Measurements from ENCODE around the gene PPP1R7. TPM values are rescaled to one million over a fixed set of nuclear protein-coding genes. Genes with fewer than 3 reads are reported as not detected.
"Not testable (repeated sequence)": the region's sequence is repeated elsewhere in the genome, so short reads cannot be mapped to it uniquely, and the experiment has no call there.

The PPP1R7 gene
- total RNA-seq, 2 donors from 2014 or later, result 48.5 to 52.7 TPM

- Histone ChIP-seq H3K9me3 (ENCODE audit: control insufficient read depth, low read length) (no peaks in the 10 kb centered on the region), H3K9ac (ENCODE audit: extremely low read depth, low read length, poor library complexity, severe bottlenecking) (peak overlapping the region; percentile 89), H3K27me3 (ENCODE audit: control insufficient read depth, insufficient read depth, low read length, poor library complexity, severe bottlenecking) (no peaks in the 10 kb centered on the region), H3K4me3 (ENCODE audit: low read length) (peak overlapping the region; percentile 94), H3K36me3 (ENCODE audit: control insufficient read depth, insufficient read depth, low read length) (peaks cover 18% of the 10 kb centered on the region), H3K27ac (ENCODE audit: low read depth, low read length) (no peak overlapping the region), H3K4me1 (ENCODE audit: control insufficient read depth, insufficient read depth, low read length) (no peaks in the 10 kb centered on the region)
- Mint-ChIP-seq H3K9me3 (no peaks in the 10 kb centered on the region), H3K27ac (peak overlapping the region; percentile 96), H3K4me3 (peak overlapping the region; percentile 85), H3K4me1 (peaks cover 8% of the 10 kb centered on the region), H3K36me3 (ENCODE audit: low read depth) (peaks cover 26% of the 10 kb centered on the region), H3K27me3 (ENCODE audit: insufficient read depth) (no peaks in the 10 kb centered on the region)
- no peak for TF ChIP-seq CTCF (conservative IDR thresholded peaks at IDR 0.05)
- WGBS, 2 experiments (ENCODE audit: insufficient coverage in 1 of 2, insufficient read length in 1 of 2), result 56% methylated on average over 5 of the region's 5 CpGs
- DNase-seq, result peak; percentile 30
Measured at GRCh38 chr2:241103176-241103595, 47.1 kb upstream of the PPP1R7 start.

- not testable (repeated sequence) for H3K9ac ChIP-seq (ENCODE audit: extremely low read depth, low read length, poor library complexity, severe bottlenecking); H3K27ac Mint-ChIP-seq; H3K9me3 ChIP-seq (ENCODE audit: control insufficient read depth, low read length); H3K4me3 Mint-ChIP-seq; H3K27me3 ChIP-seq (ENCODE audit: control insufficient read depth, insufficient read depth, low read length, poor library complexity, severe bottlenecking); H3K27me3 Mint-ChIP-seq (ENCODE audit: insufficient read depth); H3K4me3 ChIP-seq (ENCODE audit: low read length); H3K9me3 Mint-ChIP-seq; H3K4me1 ChIP-seq (ENCODE audit: control insufficient read depth, insufficient read depth, low read length); H3K27ac ChIP-seq (ENCODE audit: low read depth, low read length); H3K4me1 Mint-ChIP-seq
- H3K36me3 Mint-ChIP-seq (ENCODE audit: low read depth), result peaks cover 16% of the 10 kb centered on the region
- peaks cover 12% of the 10 kb centered on the region for H3K36me3 ChIP-seq (ENCODE audit: control insufficient read depth, insufficient read depth, low read length)
- DNase-seq, result peak; percentile 4
- WGBS, 2 experiments (ENCODE audit: insufficient coverage in 1 of 2, insufficient read length in 1 of 2), result 87 to 94% methylated on average over 6 to 10 of the region's 10 CpGs
Measured at GRCh38 chr2:241104611-241105010, 45.7 kb upstream of the PPP1R7 start.

DNA sequence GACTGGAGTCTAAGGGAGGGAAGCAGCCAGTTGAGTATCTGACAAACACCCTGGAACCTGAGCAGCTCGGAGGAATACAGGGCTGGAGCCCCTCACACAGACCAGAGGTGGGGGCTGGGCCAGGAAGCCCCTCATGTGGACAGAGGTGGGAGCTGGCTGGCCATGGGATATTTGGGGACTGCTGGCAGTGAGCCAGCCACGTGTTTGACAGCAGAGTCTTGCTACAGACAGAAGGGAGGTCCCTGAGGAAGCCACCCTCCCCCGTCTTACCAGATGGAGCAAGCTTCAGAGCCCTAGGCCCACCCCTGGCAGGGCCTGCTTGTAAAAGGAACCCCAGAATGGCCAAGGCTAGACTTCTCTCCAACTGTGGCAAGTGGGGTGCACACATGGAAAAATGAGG, 44.6 kb upstream of the PPP1R7 start:
- H3K27me3 ChIP-seq (ENCODE audit: control insufficient read depth, insufficient read depth, low read length, poor library complexity, severe bottlenecking), result no peaks in the 10 kb centered on the region
- Mint-ChIP-seq H3K36me3 (ENCODE audit: low read depth) (peaks cover 10% of the 10 kb centered on the region), H3K4me3 (no peak overlapping the region), H3K27ac (no peak overlapping the region), H3K9me3 (no peaks in the 10 kb centered on the region), H3K4me1 (peaks cover 4% of the 10 kb centered on the region), H3K27me3 (ENCODE audit: insufficient read depth) (no peaks in the 10 kb centered on the region)
- no peak overlapping the region for H3K9ac ChIP-seq (ENCODE audit: extremely low read depth, low read length, poor library complexity, severe bottlenecking)
- no peak overlapping the region for H3K27ac ChIP-seq (ENCODE audit: low read depth, low read length)
- H3K4me3 ChIP-seq (ENCODE audit: low read length), result no peak overlapping the region
- 83% methylated on average over 1 to 3 of the region's 3 CpGs for WGBS, 2 experiments (ENCODE audit: insufficient coverage in 1 of 2, insufficient read length in 1 of 2)
- peaks cover 2% of the 10 kb centered on the region for H3K36me3 ChIP-seq (ENCODE audit: control insufficient read depth, insufficient read depth, low read length)
- no peaks in the 10 kb centered on the region for H3K9me3 ChIP-seq (ENCODE audit: control insufficient read depth, low read length)
- peak; percentile 20 for DNase-seq
- H3K4me1 ChIP-seq (ENCODE audit: control insufficient read depth, insufficient read depth, low read length), result no peaks in the 10 kb centered on the region
- TF ChIP-seq CTCF (conservative IDR thresholded peaks at IDR 0.05), result no peak

Data from endodermal cell (in vitro differentiated cells).